H1 (cell line): ENCODE results near the gene C4orf33.

Source experiments
- MAX ChIP-seq: IDR thresholded peaks from 2 replicates; pipeline ENCODE4 v1.6.1; 2012; ENCODE audit warnings: inconsistent platforms
- POLR2A ChIP-seq, 2 experiments: IDR thresholded peaks; 1 replicate in 1 of 2; 2 replicates in 1 of 2; pipeline ENCODE4 v1.6.1; 2011; ENCODE audit warnings: low read depth in 2 of 2, low read length in 2 of 2, mild to moderate bottlenecking in 2 of 2; ENCODE audit errors: control extremely low read depth in 1 of 2
- POU5F1 ChIP-seq: IDR thresholded peaks from 2 replicates; pipeline ENCODE4 v1.6.1; 2011; ENCODE audit warnings: low read depth, mild to moderate bottlenecking, low read length, moderate library complexity
- RAD21 ChIP-seq, 2 experiments: IDR thresholded peaks in 1 of 2; conservative IDR thresholded peaks in 1 of 2; 2 replicates each; pipeline ENCODE4 v1.6.1; 2011; ENCODE audit warnings: low read depth in 2 of 2, low read length in 2 of 2, improper control_type of control experiment in 1 of 2, inconsistent platforms in 1 of 2, mild to moderate bottlenecking in 1 of 2, moderate library complexity in 1 of 2
- SIN3A ChIP-seq, 2 experiments: IDR thresholded peaks in 1 of 2; conservative IDR thresholded peaks in 1 of 2; 2 replicates each; pipeline ENCODE4 v1.6.1; 2011 to 2012; ENCODE audit warnings: low read length in 2 of 2, improper control_type of control experiment in 1 of 2, low read depth in 1 of 2, mild to moderate bottlenecking in 1 of 2
- ZNF274 ChIP-seq: IDR thresholded peaks from 2 replicates; pipeline ENCODE4 v1.7.0; 2012; ENCODE audit warnings: low read length, borderline replicate concordance; ENCODE audit errors: extremely low read depth
- TF ChIP-seq, protein P1 (sequence below), 3 experiments: IDR thresholded peaks; 1 replicate in 2 of 3; 2 replicates in 1 of 3; pipeline versions ENCODE4 v1.5.1 to v1.6.1; 2011; ENCODE audit warnings: low read length in 3 of 3, mild to moderate bottlenecking in 3 of 3, inconsistent platforms in 2 of 3, low read depth in 1 of 3, moderate library complexity in 1 of 3; ENCODE audit not compliant: insufficient read depth in 1 of 3; ENCODE audit errors: control extremely low read depth in 1 of 3

DNA sequence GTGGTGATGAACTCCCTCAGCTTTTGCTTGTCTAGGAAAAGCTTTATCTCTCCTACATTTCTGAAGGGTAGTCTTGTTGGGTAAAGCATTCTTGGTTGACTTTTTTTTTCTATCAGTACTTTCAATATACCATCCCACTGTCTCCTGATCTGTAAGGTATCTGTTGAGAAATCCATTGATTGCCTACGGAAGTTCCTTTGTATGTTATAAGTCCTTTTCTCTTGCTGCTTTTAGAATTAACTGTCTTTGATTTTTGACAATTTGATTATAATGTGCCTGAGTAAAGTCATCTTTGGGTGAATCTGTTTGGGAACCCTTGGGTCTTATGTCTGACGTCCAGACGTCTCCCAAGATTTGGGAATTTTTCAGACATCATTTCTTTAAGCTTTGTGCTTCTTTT, 33.4 kb upstream of the C4orf33 start:
- no peak for TF ChIP-seq RAD21 (IDR thresholded peaks at IDR 0.05 in 1 of 2, conservative IDR thresholded peaks at IDR 0.05 in 1 of 2; ENCODE audit: low read depth in 2 of 2, low read length in 2 of 2)
- no peak for TF ChIP-seq MAX
- TF ChIP-seq ZNF274 = no peak
- TF ChIP-seq POLR2A (IDR thresholded peaks at IDR 0.05; ENCODE audit: control extremely low read depth in 1 of 2, low read depth in 2 of 2, low read length in 2 of 2) = no peak
- TF ChIP-seq POU5F1 = no peak
- no peak for TF ChIP-seq SIN3A (conservative IDR thresholded peaks at IDR 0.05 in 1 of 2, IDR thresholded peaks at IDR 0.05 in 1 of 2; ENCODE audit: low read depth in 1 of 2, low read length in 2 of 2)
- TF ChIP-seq, protein P1, sequence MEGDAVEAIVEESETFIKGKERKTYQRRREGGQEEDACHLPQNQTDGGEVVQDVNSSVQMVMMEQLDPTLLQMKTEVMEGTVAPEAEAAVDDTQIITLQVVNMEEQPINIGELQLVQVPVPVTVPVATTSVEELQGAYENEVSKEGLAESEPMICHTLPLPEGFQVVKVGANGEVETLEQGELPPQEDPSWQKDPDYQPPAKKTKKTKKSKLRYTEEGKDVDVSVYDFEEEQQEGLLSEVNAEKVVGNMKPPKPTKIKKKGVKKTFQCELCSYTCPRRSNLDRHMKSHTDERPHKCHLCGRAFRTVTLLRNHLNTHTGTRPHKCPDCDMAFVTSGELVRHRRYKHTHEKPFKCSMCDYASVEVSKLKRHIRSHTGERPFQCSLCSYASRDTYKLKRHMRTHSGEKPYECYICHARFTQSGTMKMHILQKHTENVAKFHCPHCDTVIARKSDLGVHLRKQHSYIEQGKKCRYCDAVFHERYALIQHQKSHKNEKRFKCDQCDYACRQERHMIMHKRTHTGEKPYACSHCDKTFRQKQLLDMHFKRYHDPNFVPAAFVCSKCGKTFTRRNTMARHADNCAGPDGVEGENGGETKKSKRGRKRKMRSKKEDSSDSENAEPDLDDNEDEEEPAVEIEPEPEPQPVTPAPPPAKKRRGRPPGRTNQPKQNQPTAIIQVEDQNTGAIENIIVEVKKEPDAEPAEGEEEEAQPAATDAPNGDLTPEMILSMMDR (IDR thresholded peaks at IDR 0.05; ENCODE audit: control extremely low read depth in 1 of 3, insufficient read depth in 1 of 3, low read depth in 1 of 3, low read length in 3 of 3) = no peak
